ENCODE measurements around the gene TEX22.

- TF ChIP-seq GLIS3 (CRISPR knock-in tag; IDR thresholded peaks at IDR 0.05) (no peak), ZFP30 (CRISPR knock-in tag; IDR thresholded peaks at IDR 0.05) (no peak), ISL1 (CRISPR knock-in tag; IDR thresholded peaks at IDR 0.05) (no peak), ZNF70 (CRISPR knock-in tag; IDR thresholded peaks at IDR 0.05) (no peak), OSR1 (CRISPR knock-in tag; IDR thresholded peaks at IDR 0.05) (no peak), PATZ1 (CRISPR knock-in tag; IDR thresholded peaks at IDR 0.05; ENCODE audit: borderline replicate concordance) (no peak), RARB (CRISPR knock-in tag; IDR thresholded peaks at IDR 0.05) (no peak), CSDC2 (CRISPR knock-in tag; IDR thresholded peaks at IDR 0.05) (no peak), ARNTL (CRISPR knock-in tag; IDR thresholded peaks at IDR 0.05; ENCODE audit: borderline replicate concordance, low read depth) (no peak), ZNF8 (CRISPR knock-in tag; IDR thresholded peaks at IDR 0.05) (no peak)
- TF ChIP-seq, protein P1, sequence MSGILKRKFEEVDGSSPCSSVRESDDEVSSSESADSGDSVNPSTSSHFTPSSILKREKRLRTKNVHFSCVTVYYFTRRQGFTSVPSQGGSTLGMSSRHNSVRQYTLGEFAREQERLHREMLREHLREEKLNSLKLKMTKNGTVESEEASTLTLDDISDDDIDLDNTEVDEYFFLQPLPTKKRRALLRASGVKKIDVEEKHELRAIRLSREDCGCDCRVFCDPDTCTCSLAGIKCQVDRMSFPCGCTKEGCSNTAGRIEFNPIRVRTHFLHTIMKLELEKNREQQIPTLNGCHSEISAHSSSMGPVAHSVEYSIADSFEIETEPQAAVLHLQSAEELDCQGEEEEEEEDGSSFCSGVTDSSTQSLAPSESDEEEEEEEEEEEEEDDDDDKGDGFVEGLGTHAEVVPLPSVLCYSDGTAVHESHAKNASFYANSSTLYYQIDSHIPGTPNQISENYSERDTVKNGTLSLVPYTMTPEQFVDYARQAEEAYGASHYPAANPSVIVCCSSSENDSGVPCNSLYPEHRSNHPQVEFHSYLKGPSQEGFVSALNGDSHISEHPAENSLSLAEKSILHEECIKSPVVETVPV (CRISPR knock-in tag; IDR thresholded peaks at IDR 0.05) = no peak
- TF ChIP-seq, protein P2, sequence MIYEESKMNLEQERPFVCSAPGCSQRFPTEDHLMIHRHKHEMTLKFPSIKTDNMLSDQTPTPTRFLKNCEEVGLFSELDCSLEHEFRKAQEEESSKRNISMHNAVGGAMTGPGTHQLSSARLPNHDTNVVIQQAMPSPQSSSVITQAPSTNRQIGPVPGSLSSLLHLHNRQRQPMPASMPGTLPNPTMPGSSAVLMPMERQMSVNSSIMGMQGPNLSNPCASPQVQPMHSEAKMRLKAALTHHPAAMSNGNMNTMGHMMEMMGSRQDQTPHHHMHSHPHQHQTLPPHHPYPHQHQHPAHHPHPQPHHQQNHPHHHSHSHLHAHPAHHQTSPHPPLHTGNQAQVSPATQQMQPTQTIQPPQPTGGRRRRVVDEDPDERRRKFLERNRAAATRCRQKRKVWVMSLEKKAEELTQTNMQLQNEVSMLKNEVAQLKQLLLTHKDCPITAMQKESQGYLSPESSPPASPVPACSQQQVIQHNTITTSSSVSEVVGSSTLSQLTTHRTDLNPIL (CRISPR knock-in tag; IDR thresholded peaks at IDR 0.05; ENCODE audit: low read depth) = no peak
These were observed 16.6 kb upstream of the TEX22 start for GRCh38 chr14:105381446-105382342.
